ENCODE data around the gene PADI1.
A peak's percentile ranks its signal among the peaks of the same experiment; 100 is the strongest.

PADI1 gene

GRCh38 chr1:17274186-17275170, 69.5 kb downstream of the PADI1 start:
- DNase-seq = peak; percentile 42

GRCh38 chr1:17276568-17276967, 71.6 kb downstream of the PADI1 start:
- DNase-seq = peak; percentile 94

GRCh38 chr1:17277511-17278159, 72.7 kb downstream of the PADI1 start:
- no peak for DNase-seq

- DNase-seq = no peak
Measured at GRCh38 chr1:17278996-17279830, 74.3 kb downstream of the PADI1 start.

- DNase-seq = no peak
Measured at GRCh38 chr1:17280436-17280835, 75.5 kb downstream of the PADI1 start.

GRCh38 chr1:17280894-17281293, 76.0 kb downstream of the PADI1 start:
- no peak for DNase-seq

GRCh38 chr1:17281775-17282181, 76.8 kb downstream of the PADI1 start:
- no peak for DNase-seq

- DNase-seq = no peak
Measured at GRCh38 chr1:17282836-17283235, 77.9 kb downstream of the PADI1 start.

- DNase-seq = no peak
Measured at GRCh38 chr1:17286646-17287045, 81.7 kb downstream of the PADI1 start.

GRCh38 chr1:17287130-17287776, 82.3 kb downstream of the PADI1 start:
- DNase-seq = peak; percentile 82

- DNase-seq = peak; percentile 54
Measured at GRCh38 chr1:17289721-17290120, 84.8 kb downstream of the PADI1 start.

GRCh38 chr1:17290553-17290952, 85.6 kb downstream of the PADI1 start:
- no peak for DNase-seq

- no peak for DNase-seq
Measured at GRCh38 chr1:17292299-17293160, 87.6 kb downstream of the PADI1 start.

GRCh38 chr1:17293681-17294425, 88.9 kb downstream of the PADI1 start:
- no peak for DNase-seq

GRCh38 chr1:17295292-17295691, 90.4 kb downstream of the PADI1 start:
- DNase-seq = no peak
